ENCODE results near the gene RHOB. TPM values are rescaled to one million over a fixed set of nuclear protein-coding genes. Genes with fewer than 3 reads are reported as not detected.

Gene RHOB
- total and polyA plus RNA-seq, 4 experiments from 2014 or later = 0.68 to 8.9 (median 4.4) TPM

DNA sequence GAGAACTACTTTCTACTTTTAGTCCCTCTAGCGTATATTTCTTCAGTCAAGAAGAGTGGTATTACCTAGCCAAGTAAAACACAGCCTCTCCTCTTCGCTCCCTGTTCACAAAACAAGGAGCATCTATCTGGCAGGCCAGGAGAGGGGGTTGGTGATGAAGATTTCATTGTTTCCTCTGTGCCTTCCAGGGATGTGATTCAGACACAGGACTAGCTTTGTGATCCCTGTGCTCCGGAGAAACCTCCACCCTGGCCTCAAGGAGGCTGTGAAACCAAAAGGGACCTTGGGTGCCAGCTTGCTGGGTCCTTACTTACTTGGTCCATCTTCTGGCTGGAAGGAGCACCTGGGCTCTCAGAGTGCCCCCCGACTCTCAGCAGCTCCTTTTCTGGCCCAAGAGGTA, 5.7 kb downstream of the RHOB start:
- DNase-seq = no peak
- Histone ChIP-seq H3K27ac (ENCODE audit: low read depth, low read length) (no peak overlapping the region), H3K4me1 (ENCODE audit: insufficient read depth, low read length) (peaks cover 4% of the 10 kb centered on the region), H3K4me3 (ENCODE audit: low read length in 2 of 2) (no peak overlapping the region), H3K27me3 (ENCODE audit: insufficient read depth, low read length) (no peaks in the 10 kb centered on the region), H3K9me3 (ENCODE audit: control insufficient read depth in 1 of 2, low read length in 2 of 2) (no peaks in the 10 kb centered on the region), H3K36me3 (ENCODE audit: insufficient read depth, low read length) (no peaks in the 10 kb centered on the region)
- intact Hi-C loops (cut with micrococcal nuclease) = no loop called here
- ChIA-PET POLR2A (ENCODE audit: partially characterized antibody) (no interaction called here), CTCF (ENCODE audit: partially characterized antibody) (interaction anchor here (0.9 to 1.1 kb wide), 2 partner anchors 8 to 10 kb away, joined by 3 to 4 read pairs; no protein-coding TSS in a partner anchor)
- H3K4me3 Mint-ChIP-seq = no peak overlapping the region
- no peaks in the 10 kb centered on the region for H3K9me3 Mint-ChIP-seq
- H3K27ac Mint-ChIP-seq = no peak overlapping the region
- peaks cover 0 to 4% of the 10 kb centered on the region in 2 donors for H3K36me3 Mint-ChIP-seq
- peaks cover 0 to 6% (median 3%) of the 10 kb centered on the region in 4 donors for H3K4me1 Mint-ChIP-seq
- peaks cover 14 to 20% of the 10 kb centered on the region in 2 donors for H3K27me3 Mint-ChIP-seq

- POLR2A ChIA-PET (ENCODE audit: partially characterized antibody) = interaction anchor here (0.7 kb wide), 1 partner anchor 127 kb away, joined by 3 read pairs; no protein-coding TSS in a partner anchor
- Mint-ChIP-seq H3K27ac (no peak overlapping the region), H3K4me3 (no peak overlapping the region), H3K36me3 (peaks cover 0 to 4% of the 10 kb centered on the region in 2 donors), H3K4me1 (peaks cover 0 to 4% (median under 1%) of the 10 kb centered on the region in 4 donors), H3K9me3 (no peaks in the 10 kb centered on the region), H3K27me3 (peaks cover 18 to 25% of the 10 kb centered on the region in 2 donors)
- Histone ChIP-seq H3K9me3 (ENCODE audit: control insufficient read depth in 1 of 2, low read length in 2 of 2) (no peaks in the 10 kb centered on the region), H3K27me3 (ENCODE audit: insufficient read depth, low read length) (no peaks in the 10 kb centered on the region), H3K36me3 (ENCODE audit: insufficient read depth, low read length) (no peaks in the 10 kb centered on the region), H3K27ac (ENCODE audit: low read depth, low read length) (no peak overlapping the region), H3K4me3 (ENCODE audit: low read length in 2 of 2) (no peak overlapping the region), H3K4me1 (ENCODE audit: insufficient read depth, low read length) (no peaks in the 10 kb centered on the region)
- DNase-seq = no peak
- intact Hi-C loops (cut with micrococcal nuclease) = no loop called here
- CTCF ChIA-PET (ENCODE audit: partially characterized antibody) = interaction anchor here (0.9 to 1.1 kb wide), 2 partner anchors 9 kb away, joined by 3 to 4 read pairs; no protein-coding TSS in a partner anchor
Observed at GRCh38 chr2:20453087-20453486, 6.2 kb downstream of the RHOB start.

GRCh38 chr2:20454036-20454981, 7.4 kb downstream of the RHOB start:
- no peak overlapping the region for H3K27ac ChIP-seq (ENCODE audit: low read depth, low read length)
- H3K27me3 ChIP-seq (ENCODE audit: insufficient read depth, low read length) = no peaks in the 10 kb centered on the region
- ChIA-PET CTCF (ENCODE audit: partially characterized antibody) (interaction anchor here (0.5 to 1.3 kb wide), 2 partner anchors 10 kb away, joined by 3 to 4 read pairs; no protein-coding TSS in a partner anchor), POLR2A (ENCODE audit: partially characterized antibody) (interaction anchor here (2.1 kb wide), 1 partner anchor 7 kb away, joined by 9 read pairs; the partner anchor contains the start of gene RHOB)
- Mint-ChIP-seq H3K4me1 (peaks cover 0 to 3% (median 0%) of the 10 kb centered on the region in 4 donors), H3K27me3 (peaks cover 23 to 25% of the 10 kb centered on the region in 2 donors), H3K9me3 (no peaks in the 10 kb centered on the region), H3K27ac (no peak overlapping the region), H3K4me3 (no peak overlapping the region), H3K36me3 (peaks cover 0 to 4% of the 10 kb centered on the region in 2 donors)
- H3K9me3 ChIP-seq (ENCODE audit: control insufficient read depth in 1 of 2, low read length in 2 of 2) = no peaks in the 10 kb centered on the region
- H3K36me3 ChIP-seq (ENCODE audit: insufficient read depth, low read length) = no peaks in the 10 kb centered on the region
- no peak overlapping the region for H3K4me3 ChIP-seq (ENCODE audit: low read length in 2 of 2)
- intact Hi-C loops (cut with micrococcal nuclease) = no loop called here
- DNase-seq = no peak
- H3K4me1 ChIP-seq (ENCODE audit: insufficient read depth, low read length) = no peaks in the 10 kb centered on the region

GRCh38 chr2:20455076-20455587, 8.3 kb downstream of the RHOB start:
- no peak for DNase-seq
- H3K27ac ChIP-seq (ENCODE audit: low read depth, low read length) = no peak overlapping the region
- no peak overlapping the region for H3K4me3 Mint-ChIP-seq
- POLR2A ChIA-PET (ENCODE audit: partially characterized antibody) = interaction anchor here (2.1 kb wide), 1 partner anchor 8 kb away, joined by 9 read pairs; the partner anchor contains the start of gene RHOB
- no peaks in the 10 kb centered on the region for H3K4me1 ChIP-seq (ENCODE audit: insufficient read depth, low read length)
- no peaks in the 10 kb centered on the region for H3K27me3 ChIP-seq (ENCODE audit: insufficient read depth, low read length)
- H3K27ac Mint-ChIP-seq = no peak overlapping the region
- H3K9me3 Mint-ChIP-seq = peaks cover 0 to 4% (median 0%) of the 10 kb centered on the region in 8 donors
- CTCF ChIA-PET (ENCODE audit: partially characterized antibody) = interaction anchor here (1.3 kb wide), 1 partner anchor 11 kb away, joined by 3 read pairs; no protein-coding TSS in a partner anchor
- peaks cover 29 to 30% of the 10 kb centered on the region in 2 donors for H3K27me3 Mint-ChIP-seq
- intact Hi-C loops (cut with micrococcal nuclease) = no loop called here
- H3K4me1 Mint-ChIP-seq = no peaks in the 10 kb centered on the region
- peaks cover 0 to 4% of the 10 kb centered on the region in 2 donors for H3K36me3 Mint-ChIP-seq
- H3K36me3 ChIP-seq (ENCODE audit: insufficient read depth, low read length) = no peaks in the 10 kb centered on the region
- H3K9me3 ChIP-seq (ENCODE audit: control insufficient read depth in 1 of 2, low read length in 2 of 2) = no peaks in the 10 kb centered on the region
- H3K4me3 ChIP-seq (ENCODE audit: low read length in 2 of 2) = no peak overlapping the region

DNA sequence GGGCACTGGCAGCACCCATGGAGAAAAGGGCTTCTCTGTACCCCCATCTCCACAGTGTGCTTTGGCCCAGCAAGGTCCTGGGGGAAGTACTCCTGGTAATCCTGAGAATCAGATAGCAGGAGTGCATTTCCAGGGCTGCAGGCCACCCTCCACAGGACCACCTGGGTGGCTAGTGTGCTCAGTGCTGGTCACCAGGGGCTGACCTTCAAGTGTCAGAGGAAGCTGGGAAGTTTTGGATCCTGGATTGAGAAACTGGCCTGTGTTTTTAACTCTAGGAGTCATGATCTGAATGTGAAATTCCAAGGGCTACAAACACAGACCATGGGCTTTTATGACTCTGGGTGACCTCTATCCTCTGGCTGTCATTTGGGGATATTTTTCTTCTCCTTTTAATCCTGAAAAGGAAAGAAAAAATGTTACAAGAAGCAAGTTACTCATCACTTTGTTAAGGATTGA, 9.3 kb downstream of the RHOB start:
- no peak overlapping the region for H3K27ac ChIP-seq (ENCODE audit: low read depth, low read length)
- Mint-ChIP-seq H3K9me3 (peaks cover 0 to 4% (median 0%) of the 10 kb centered on the region in 8 donors), H3K27ac (no peak overlapping the region), H3K4me1 (no peaks in the 10 kb centered on the region), H3K36me3 (peaks cover 0 to 4% of the 10 kb centered on the region in 2 donors), H3K4me3 (no peak overlapping the region), H3K27me3 (peaks cover 29 to 33% of the 10 kb centered on the region in 2 donors)
- H3K36me3 ChIP-seq (ENCODE audit: insufficient read depth, low read length) = no peaks in the 10 kb centered on the region
- intact Hi-C loops (cut with micrococcal nuclease) = no loop called here
- no peaks in the 10 kb centered on the region for H3K27me3 ChIP-seq (ENCODE audit: insufficient read depth, low read length)
- CTCF ChIA-PET (ENCODE audit: partially characterized antibody) = no interaction called here
- no peaks in the 10 kb centered on the region for H3K4me1 ChIP-seq (ENCODE audit: insufficient read depth, low read length)
- no peak for DNase-seq
- POLR2A ChIA-PET (ENCODE audit: partially characterized antibody) = interaction anchor here (2.1 kb wide), 1 partner anchor 9 kb away, joined by 9 read pairs; the partner anchor contains the start of gene RHOB
- H3K4me3 ChIP-seq (ENCODE audit: low read length in 2 of 2) = no peak overlapping the region
- no peaks in the 10 kb centered on the region for H3K9me3 ChIP-seq (ENCODE audit: control insufficient read depth in 1 of 2, low read length in 2 of 2)

- H3K4me1 ChIP-seq (ENCODE audit: insufficient read depth, low read length) = no peaks in the 10 kb centered on the region
- Mint-ChIP-seq H3K36me3 (peaks cover 0 to 4% of the 10 kb centered on the region in 2 donors), H3K27me3 (peaks cover 33% of the 10 kb centered on the region in 2 donors), H3K27ac (no peak overlapping the region), H3K4me1 (no peaks in the 10 kb centered on the region), H3K4me3 (no peak overlapping the region), H3K9me3 (peaks cover 0 to 4% (median 0%) of the 10 kb centered on the region in 8 donors)
- no peaks in the 10 kb centered on the region for H3K36me3 ChIP-seq (ENCODE audit: insufficient read depth, low read length)
- H3K27ac ChIP-seq (ENCODE audit: low read depth, low read length) = no peak overlapping the region
- CTCF ChIA-PET (ENCODE audit: partially characterized antibody) = interaction anchor here (1.6 kb wide), 1 partner anchor 10 kb away, joined by 5 read pairs; the partner anchor contains the start of gene RHOB
- POLR2A ChIA-PET (ENCODE audit: partially characterized antibody) = interaction anchor here (2.1 kb wide), 1 partner anchor 10 kb away, joined by 9 read pairs; the partner anchor contains the start of gene RHOB
- no peaks in the 10 kb centered on the region for H3K27me3 ChIP-seq (ENCODE audit: insufficient read depth, low read length)
- intact Hi-C loops (cut with micrococcal nuclease) = no loop called here
- no peaks in the 10 kb centered on the region for H3K9me3 ChIP-seq (ENCODE audit: control insufficient read depth in 1 of 2, low read length in 2 of 2)
- H3K4me3 ChIP-seq (ENCODE audit: low read length in 2 of 2) = no peak overlapping the region
- no peak for DNase-seq
Observed at GRCh38 chr2:20456636-20457426, 10.0 kb downstream of the RHOB start.

Measured in CD4-positive, alpha-beta memory T cell (primary cell).